Measurements from ENCODE around the gene SSH3. TPM values are rescaled to one million over a fixed set of nuclear protein-coding genes. Genes with fewer than 3 reads are reported as not detected.

SSH3 gene
- total and polyA plus RNA-seq, 7 experiments from 2014 or later: 1.1 to 23.8 (median 14.8) TPM

DNA sequence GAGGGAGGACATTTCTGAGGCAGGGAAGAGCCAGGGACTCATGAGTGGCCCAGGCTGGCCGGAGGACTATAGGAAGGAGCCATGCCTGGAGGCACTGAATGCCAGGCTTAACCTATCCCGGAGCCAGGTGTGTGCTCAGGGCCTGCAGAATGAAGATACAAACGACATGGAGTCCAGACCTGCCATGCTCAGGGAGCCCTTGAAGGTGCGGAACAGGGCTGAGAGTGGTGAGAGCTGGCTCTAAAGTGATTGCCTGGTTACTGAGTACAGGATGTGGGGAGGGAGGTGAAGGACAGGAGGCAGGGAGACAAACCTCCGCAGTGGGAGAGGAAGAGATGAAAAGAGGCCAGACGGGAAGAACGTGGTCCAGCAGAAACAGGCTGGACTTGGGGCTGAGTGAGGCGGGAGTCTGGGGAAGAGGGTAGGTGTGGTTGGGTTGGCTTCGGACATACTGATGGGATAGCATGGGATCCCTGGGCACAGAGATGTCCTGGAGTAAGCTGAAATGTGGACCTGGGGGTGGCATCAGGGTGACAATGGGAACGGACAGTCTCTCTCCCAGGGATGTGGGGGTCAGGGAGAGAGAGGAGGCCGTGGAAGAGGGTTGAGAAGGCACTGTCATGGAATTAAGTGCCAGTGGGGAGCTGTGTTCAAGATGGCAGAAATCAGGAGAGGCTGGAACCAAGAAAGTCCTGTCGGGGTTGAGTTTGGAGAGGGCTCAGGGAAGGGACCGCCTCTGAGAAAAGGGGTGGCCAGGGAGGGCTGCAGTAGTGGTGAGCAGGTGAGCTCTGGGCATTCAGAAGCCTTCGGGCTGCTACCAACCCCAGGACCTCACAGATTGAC lies 15.8 kb upstream of the SSH3 start:
- H3K9me3 ChIP-seq (ENCODE audit: control insufficient read depth in 2 of 3, low read length in 3 of 3): no peaks in the 10 kb centered on the region
- H3K27me3 Mint-ChIP-seq: peaks cover 0 to 2% (median 0%) of the 10 kb centered on the region in 5 donors
- no peaks in the 10 kb centered on the region for H3K27me3 ChIP-seq (ENCODE audit: control insufficient read depth in 2 of 2, insufficient read depth in 2 of 2, low read length in 2 of 2)
- ChIA-PET CTCF (interaction anchor here (0.9 to 3.9 kb wide), 10 partner anchors 8 to 65 kb away, joined by 3 to 24 read pairs (median 6); partner anchors contain the start of genes POLD4 and SSH3), POLR2A (interaction anchor here (0.6 to 21.3 kb wide), 15 partner anchors 9 to 1789 kb away, joined by 3 to 729 read pairs (median 9); partner anchors contain the start of genes GRK2, MALAT1, POLD4 and PTPRCAP)
- H3K27ac Mint-ChIP-seq: peak overlapping the region; percentile 95 to 99 (median 97)
- H3K4me3 Mint-ChIP-seq: peak overlapping the region; percentile 76 to 98 (median 85)
- peaks cover 21 to 74% (median 51%) of the 10 kb centered on the region in 7 donors for H3K4me1 Mint-ChIP-seq
- H3K36me3 ChIP-seq (ENCODE audit: control insufficient read depth in 2 of 3, insufficient read depth in 3 of 3, low read length in 3 of 3): peaks cover 19 to 59% (median 20%) of the 10 kb centered on the region in 3 experiments
- peaks cover 0 to 4% (median 0%) of the 10 kb centered on the region in 11 donors for H3K9me3 Mint-ChIP-seq
- ATAC-seq: no peak
- peak overlapping the region; percentile 95 for H3K4me3 ChIP-seq (ENCODE audit: low read length)
- H3K27ac ChIP-seq (ENCODE audit: low read depth, low read length): peak overlapping the region; percentile 81
- peak in 4 of 9 donors; percentile 55 to 60 (median 58) for DNase-seq
- intact Hi-C loops (cut with micrococcal nuclease): loop anchor here (1.0 to 5.0 kb wide), 8 partner anchors 10 to 221 kb away; partner anchors contain the start of genes CDK2AP2 (in 1 of the 2), GRK2 (in 1 of the 2) and POLD4 (in 1 of the 2)
- peaks cover 49 to 51% of the 10 kb centered on the region in 2 donors for H3K4me1 ChIP-seq (ENCODE audit: control insufficient read depth in 2 of 2, insufficient read depth in 2 of 2, low read length in 2 of 2)
- H3K36me3 Mint-ChIP-seq: peaks cover 0 to 31% (median 8%) of the 10 kb centered on the region in 5 donors

DNA sequence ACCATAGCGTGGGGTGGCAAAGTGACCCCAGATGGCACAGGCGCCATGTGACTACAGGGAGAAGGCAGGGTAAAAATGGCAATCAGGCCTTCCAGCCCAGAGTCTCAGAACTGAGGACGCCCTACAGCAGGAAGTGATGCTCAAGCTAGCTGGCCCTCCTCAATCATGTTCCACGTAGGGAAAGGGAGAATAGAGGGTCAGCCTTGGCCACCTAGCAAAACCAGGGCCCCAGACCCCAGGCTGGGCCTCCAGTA lies 15.2 kb upstream of the SSH3 start:
- peaks cover 27 to 74% (median 54%) of the 10 kb centered on the region in 7 donors for H3K4me1 Mint-ChIP-seq
- peak overlapping the region; percentile 76 to 98 (median 85) for H3K4me3 Mint-ChIP-seq
- peaks cover 0 to 35% (median 14%) of the 10 kb centered on the region in 5 donors for H3K36me3 Mint-ChIP-seq
- peaks cover 54 to 57% of the 10 kb centered on the region in 2 donors for H3K4me1 ChIP-seq (ENCODE audit: control insufficient read depth in 2 of 2, insufficient read depth in 2 of 2, low read length in 2 of 2)
- no peaks in the 10 kb centered on the region for H3K9me3 ChIP-seq (ENCODE audit: control insufficient read depth in 2 of 3, low read length in 3 of 3)
- peak overlapping the region; percentile 81 for H3K27ac ChIP-seq (ENCODE audit: low read depth, low read length)
- DNase-seq (no peak), ATAC-seq (no peak)
- ChIA-PET CTCF (interaction anchor here (0.9 to 3.9 kb wide), 9 partner anchors 9 to 65 kb away, joined by 3 to 24 read pairs (median 7); partner anchors contain the start of genes POLD4 and SSH3), POLR2A (interaction anchor here (0.6 to 21.3 kb wide), 16 partner anchors 9 to 1790 kb away, joined by 3 to 729 read pairs (median 8); partner anchors contain the start of genes GRK2, MALAT1, POLD4 and PPP1CA)
- peaks cover 0 to 4% (median 0%) of the 10 kb centered on the region in 11 donors for H3K9me3 Mint-ChIP-seq
- peaks cover 13 to 54% (median 15%) of the 10 kb centered on the region in 3 experiments for H3K36me3 ChIP-seq (ENCODE audit: control insufficient read depth in 2 of 3, insufficient read depth in 3 of 3, low read length in 3 of 3)
- H3K4me3 ChIP-seq (ENCODE audit: low read length): peak overlapping the region; percentile 95
- intact Hi-C loops (cut with micrococcal nuclease): loop anchor here (1.0 to 5.0 kb wide), 8 partner anchors 11 to 221 kb away; partner anchors contain the start of genes CDK2AP2 (in 1 of the 2), GRK2 (in 1 of the 2) and POLD4 (in 1 of the 2)
- peaks cover 0 to 2% (median 0%) of the 10 kb centered on the region in 5 donors for H3K27me3 Mint-ChIP-seq
- H3K27ac Mint-ChIP-seq: peak overlapping the region; percentile 95 to 99 (median 97)
- H3K27me3 ChIP-seq (ENCODE audit: control insufficient read depth in 2 of 2, insufficient read depth in 2 of 2, low read length in 2 of 2): no peaks in the 10 kb centered on the region

DNA sequence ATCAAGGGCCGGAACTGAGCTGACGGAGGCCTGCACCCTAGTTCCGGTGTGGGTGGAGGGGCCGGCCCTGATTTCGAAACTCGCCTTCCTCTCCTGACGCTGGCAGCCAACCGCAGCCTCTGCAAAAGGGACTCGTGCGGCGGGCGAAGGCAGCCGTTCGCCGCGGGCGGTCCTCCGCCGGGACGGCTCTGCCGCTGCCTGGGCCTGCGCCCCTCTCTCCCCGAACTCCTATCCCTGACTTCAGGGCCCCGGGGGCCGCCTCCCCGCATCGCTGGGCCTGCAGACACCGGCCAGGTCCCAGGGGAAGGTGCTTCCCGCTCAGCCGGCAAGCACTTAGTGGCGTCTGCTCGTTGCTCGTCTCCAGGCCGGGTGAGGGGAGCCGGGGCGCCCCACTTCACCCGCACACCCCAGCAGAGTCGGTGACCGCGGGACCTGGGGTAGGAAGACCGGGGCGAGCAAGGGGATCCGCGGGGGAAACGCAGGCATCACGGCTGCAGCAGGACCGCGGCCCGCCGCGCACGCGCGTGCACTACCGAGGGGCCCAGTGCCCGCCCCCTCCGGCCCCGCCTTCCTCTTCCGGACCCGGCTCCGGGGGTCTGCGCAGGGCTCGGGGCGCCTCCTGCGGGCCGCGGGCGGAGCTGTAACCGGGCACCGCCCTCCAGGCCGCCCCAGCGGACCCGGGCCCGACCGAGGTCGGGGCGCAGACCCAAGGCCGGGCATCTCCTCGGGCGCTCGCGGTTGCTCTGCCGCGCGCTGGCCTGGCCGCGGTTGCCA lies 14.7 kb upstream of the SSH3 start:
- Histone ChIP-seq H3K36me3 (ENCODE audit: control insufficient read depth in 2 of 3, insufficient read depth in 3 of 3, low read length in 3 of 3) (peaks cover 8 to 49% (median 9%) of the 10 kb centered on the region in 3 experiments), H3K4me1 (ENCODE audit: control insufficient read depth in 2 of 2, insufficient read depth in 2 of 2, low read length in 2 of 2) (peaks cover 54 to 60% of the 10 kb centered on the region in 2 donors), H3K4me3 (ENCODE audit: low read length) (peak overlapping the region; percentile 95), H3K27ac (ENCODE audit: low read depth, low read length) (peak overlapping the region; percentile 81), H3K9me3 (ENCODE audit: control insufficient read depth in 2 of 3, low read length in 3 of 3) (no peaks in the 10 kb centered on the region), H3K27me3 (ENCODE audit: control insufficient read depth in 2 of 2, insufficient read depth in 2 of 2, low read length in 2 of 2) (no peaks in the 10 kb centered on the region)
- ChIA-PET POLR2A (interaction anchor here (0.6 to 21.3 kb wide), 18 partner anchors 8 to 1790 kb away, joined by 3 to 729 read pairs (median 7); partner anchors contain the start of genes GRK2, MALAT1, POLD4 and PPP1CA), CTCF (interaction anchor here (0.9 to 3.9 kb wide), 11 partner anchors 9 to 64 kb away, joined by 3 to 24 read pairs (median 7); partner anchors contain the start of genes POLD4 and SSH3)
- peaks cover 0 to 37% (median 15%) of the 10 kb centered on the region in 5 donors for H3K36me3 Mint-ChIP-seq
- ATAC-seq: peak; percentile 82
- DNase-seq: peak; percentile 84 to 94 (median 91)
- peaks cover 0 to 2% (median 0%) of the 10 kb centered on the region in 5 donors for H3K27me3 Mint-ChIP-seq
- intact Hi-C loops (cut with micrococcal nuclease): loop anchor here (1.0 to 5.0 kb wide), 9 partner anchors 11 to 220 kb away; partner anchors contain the start of genes CDK2AP2 (in 1 of the 2), GRK2 (in 1 of the 2), POLD4 (in 1 of the 2) and SSH3 (in 1 of the 2)
- peak overlapping the region; percentile 76 to 98 (median 85) for H3K4me3 Mint-ChIP-seq
- H3K27ac Mint-ChIP-seq: peak overlapping the region; percentile 95 to 99 (median 97)
- peaks cover 0 to 4% (median 0%) of the 10 kb centered on the region in 11 donors for H3K9me3 Mint-ChIP-seq
- peaks cover 29 to 73% (median 57%) of the 10 kb centered on the region in 7 donors for H3K4me1 Mint-ChIP-seq

DNA sequence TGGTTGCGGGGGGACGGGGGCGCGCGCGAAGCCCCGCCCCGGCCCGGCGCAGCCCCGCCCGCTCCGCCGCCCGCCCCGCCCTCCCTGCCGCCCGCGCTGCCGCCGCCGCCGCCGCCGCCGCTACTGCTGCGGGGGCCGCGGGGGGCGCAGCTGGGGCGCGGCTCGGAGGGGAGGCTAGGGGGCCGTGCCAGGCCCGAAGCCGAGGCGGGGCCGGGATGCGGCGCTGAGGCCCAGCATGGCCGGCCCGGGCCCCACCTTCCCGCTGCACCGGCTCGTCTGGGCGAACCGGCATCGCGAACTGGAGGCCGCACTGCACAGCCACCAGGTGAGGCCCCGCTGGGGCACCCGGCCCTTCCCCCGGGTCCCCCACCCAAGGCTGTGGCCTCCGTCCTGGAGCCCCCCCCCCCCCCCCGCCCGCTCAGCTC lies 14.1 kb upstream of the SSH3 start, which contains the start of gene ANKRD13D:
Gene ANKRD13D, plus strand, starts transcription at position 78 of the 425 bp plus-strand sequence. Its CDS starts 158 bp downstream, at position 236.
- H3K9me3 ChIP-seq (ENCODE audit: control insufficient read depth in 2 of 3, low read length in 3 of 3): no peaks in the 10 kb centered on the region
- H3K36me3 ChIP-seq (ENCODE audit: control insufficient read depth in 2 of 3, insufficient read depth in 3 of 3, low read length in 3 of 3): peaks cover 2 to 48% (median 4%) of the 10 kb centered on the region in 3 experiments
- H3K4me1 Mint-ChIP-seq: peaks cover 29 to 72% (median 58%) of the 10 kb centered on the region in 7 donors

DNA sequence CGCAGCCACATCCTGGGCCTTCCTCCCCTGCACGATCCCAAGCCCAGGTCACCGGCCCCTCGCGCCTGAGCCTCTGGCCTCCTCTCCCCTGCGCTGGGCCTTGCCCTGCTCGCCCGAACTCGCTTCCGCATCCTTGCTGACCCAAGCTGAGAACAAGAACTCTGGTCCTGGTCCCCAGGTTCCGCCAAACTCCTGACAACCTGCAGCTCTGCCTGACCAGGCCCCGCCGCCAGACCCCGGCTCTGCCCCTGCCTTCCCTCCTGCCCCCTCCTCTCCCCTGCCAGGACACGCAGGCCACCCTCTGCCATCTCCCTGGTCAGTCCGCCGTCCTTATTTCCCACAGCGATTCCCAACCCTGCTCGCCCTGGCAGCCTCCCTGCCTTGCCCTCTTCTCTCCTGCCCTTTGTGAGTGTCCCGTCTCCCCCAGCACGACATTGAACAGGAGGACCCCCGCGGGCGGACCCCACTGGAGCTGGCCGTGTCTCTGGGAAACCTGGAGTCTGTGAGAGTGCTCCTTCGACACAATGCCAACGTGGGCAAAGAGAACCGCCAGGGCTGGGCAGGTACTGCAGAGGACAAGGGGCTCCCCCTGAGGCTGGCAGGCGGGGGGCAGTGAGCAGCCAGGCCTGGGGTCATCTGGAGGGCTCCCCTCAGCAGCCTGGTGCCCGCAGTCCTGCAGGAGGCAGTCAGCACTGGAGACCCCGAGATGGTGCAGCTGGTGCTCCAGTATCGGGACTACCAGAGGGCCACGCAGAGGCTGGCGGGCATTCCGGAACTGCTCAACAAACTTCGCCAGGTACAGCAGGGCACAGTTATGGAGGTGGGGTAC lies 13.5 kb upstream of the SSH3 start:
- H3K9me3 Mint-ChIP-seq: peaks cover 0 to 4% (median 0%) of the 10 kb centered on the region in 11 donors
- intact Hi-C loops (cut with micrococcal nuclease): loop anchor here (1.0 to 5.0 kb wide), 4 partner anchors 13 to 219 kb away; partner anchors contain the start of genes CDK2AP2 (in 1 of the 2), GRK2 (in 1 of the 2), POLD4 (in 1 of the 2) and SSH3 (in 1 of the 2)
- H3K4me3 Mint-ChIP-seq: peak overlapping the region; percentile 77 to 96 (median 88)
- H3K36me3 Mint-ChIP-seq: peaks cover 0 to 41% (median 22%) of the 10 kb centered on the region in 5 donors
- POLR2A ChIA-PET: interaction anchor here (1.9 to 21.3 kb wide), 7 partner anchors 13 to 56 kb away, joined by 8 to 729 read pairs (median 33); partner anchors contain the start of genes GRK2 and SSH3
- peak overlapping the region; percentile 72 to 93 (median 88) for H3K27ac Mint-ChIP-seq
- Histone ChIP-seq H3K36me3 (ENCODE audit: control insufficient read depth in 2 of 3, insufficient read depth in 3 of 3, low read length in 3 of 3) (peaks cover 0 to 48% (median 7%) of the 10 kb centered on the region in 3 experiments), H3K4me1 (ENCODE audit: control insufficient read depth in 2 of 2, insufficient read depth in 2 of 2, low read length in 2 of 2) (peaks cover 54 to 60% of the 10 kb centered on the region in 2 donors), H3K27ac (ENCODE audit: low read depth, low read length) (peak overlapping the region; percentile 81), H3K4me3 (ENCODE audit: low read length) (peak overlapping the region; percentile 68), H3K9me3 (ENCODE audit: control insufficient read depth in 2 of 3, low read length in 3 of 3) (no peaks in the 10 kb centered on the region), H3K27me3 (ENCODE audit: control insufficient read depth in 2 of 2, insufficient read depth in 2 of 2, low read length in 2 of 2) (no peaks in the 10 kb centered on the region)
- CTCF ChIA-PET: interaction anchor here (0.9 to 3.9 kb wide), 7 partner anchors 14 to 56 kb away, joined by 3 to 24 read pairs (median 4); no protein-coding TSS in a partner anchor
- peaks cover 29 to 72% (median 57%) of the 10 kb centered on the region in 7 donors for H3K4me1 Mint-ChIP-seq
- DNase-seq (no peak), ATAC-seq (no peak)
- H3K27me3 Mint-ChIP-seq: peaks cover 0 to 2% (median 0%) of the 10 kb centered on the region in 5 donors

More for the DNA sequence above, 14.1 kb upstream of the SSH3 start, which contains the start of gene ANKRD13D:
- H3K9me3 Mint-ChIP-seq: peaks cover 0 to 4% (median 0%) of the 10 kb centered on the region in 11 donors
- ATAC-seq (peak; percentile 65), DNase-seq (peak in 1 of 9 donors; percentile 45)
- H3K4me3 ChIP-seq (ENCODE audit: low read length): peak within 1 kb of the TSS; percentile 95
- peaks cover 0 to 40% (median 20%) of the 10 kb centered on the region in 5 donors for H3K36me3 Mint-ChIP-seq
- peaks cover 0 to 2% (median 0%) of the 10 kb centered on the region in 5 donors for H3K27me3 Mint-ChIP-seq
- peaks cover 54 to 60% of the 10 kb centered on the region in 2 donors for H3K4me1 ChIP-seq (ENCODE audit: control insufficient read depth in 2 of 2, insufficient read depth in 2 of 2, low read length in 2 of 2)
- peak within 1 kb of the TSS; percentile 95 to 99 (median 97) for H3K27ac Mint-ChIP-seq
- CTCF ChIA-PET: interaction anchor here (0.9 to 3.9 kb wide), 7 partner anchors 13 to 57 kb away, joined by 3 to 24 read pairs (median 7); no protein-coding TSS in a partner anchor
- no peaks in the 10 kb centered on the region for H3K27me3 ChIP-seq (ENCODE audit: control insufficient read depth in 2 of 2, insufficient read depth in 2 of 2, low read length in 2 of 2)
- H3K27ac ChIP-seq (ENCODE audit: low read depth, low read length): peak within 1 kb of the TSS; percentile 81
- intact Hi-C loops (cut with micrococcal nuclease): loop anchor here (1.0 to 5.0 kb wide), 4 partner anchors 14 to 220 kb away; partner anchors contain the start of genes CDK2AP2 (in 1 of the 2), GRK2 (in 1 of the 2), POLD4 (in 1 of the 2) and SSH3 (in 1 of the 2)
- POLR2A ChIA-PET: interaction anchor here (1.0 to 21.3 kb wide), 11 partner anchors 14 to 112 kb away, joined by 3 to 729 read pairs (median 14); partner anchors contain the start of genes GRK2, POLD4, PPP1CA and SSH3
- H3K4me3 Mint-ChIP-seq: peak within 1 kb of the TSS; percentile 83 to 98 (median 91)
